ENCODE measurements around the gene ZNF687.
"Not testable (repeated sequence)": the region's sequence is repeated elsewhere in the genome, so short reads cannot be mapped to it uniquely, and the experiment has no call there.

ZNF687 gene

GRCh38 chr1:151267760-151268159 lies 14.3 kb upstream of the ZNF687 start:
- TF ChIP-seq EZH2phosphoT487 (IDR thresholded peaks at IDR 0.05; ENCODE audit: borderline replicate concordance, low read length) (no peak), CTCF (IDR thresholded peaks at IDR 0.05; ENCODE audit: low read depth, low read length, poor library complexity, severe bottlenecking) (no peak)
- Histone ChIP-seq H3K4me2 (ENCODE audit: low read length) (no peak overlapping the region), H3K4me3 (ENCODE audit: low read length) (no peak overlapping the region), H3K27me3 (ENCODE audit: control insufficient read depth, low read length) (no peaks in the 10 kb centered on the region), H3F3A (ENCODE audit: control insufficient read depth, insufficient read depth) (no peaks in the 10 kb centered on the region), H3K4me1 (ENCODE audit: control insufficient read depth, low read length) (no peaks in the 10 kb centered on the region), H3K36me3 (ENCODE audit: control insufficient read depth, low read length) (peaks cover 49% of the 10 kb centered on the region), H3K27ac (ENCODE audit: low read depth, low read length) (no peak overlapping the region), H4K20me1 (ENCODE audit: control insufficient read depth, insufficient read depth, low read depth, low read length) (no peaks in the 10 kb centered on the region), H3K79me2 (ENCODE audit: control insufficient read depth, low read length) (no peaks in the 10 kb centered on the region), H3K9me3 (ENCODE audit: control insufficient read depth, insufficient read depth, low read length) (no peaks in the 10 kb centered on the region), H3K9me2 (replicated peaks; ENCODE audit: control insufficient read depth, low read length) (no peaks in the 10 kb centered on the region)

- Histone ChIP-seq H3F3A (ENCODE audit: control insufficient read depth, insufficient read depth) (0 out of 2 replicates have a peak, but pooled peaks cover 3% of the 10 kb centered on the region), H3K4me1 (ENCODE audit: control insufficient read depth, low read length) (peaks cover 18% of the 10 kb centered on the region), H3K36me3 (ENCODE audit: control insufficient read depth, low read length) (peaks cover 8% of the 10 kb centered on the region; the same call in 1 of the 2 replicates), H3K9me3 (ENCODE audit: control insufficient read depth, insufficient read depth, low read length) (no peaks in the 10 kb centered on the region), H3K4me3 (ENCODE audit: low read length) (no peak overlapping the region), H4K20me1 (ENCODE audit: control insufficient read depth, insufficient read depth, low read depth, low read length) (no peaks in the 10 kb centered on the region), H3K9me2 (replicated peaks; ENCODE audit: control insufficient read depth, low read length) (no peaks in the 10 kb centered on the region), H3K4me2 (ENCODE audit: low read length) (no peak overlapping the region), H3K27ac (ENCODE audit: low read depth, low read length) (no peak overlapping the region), H3K27me3 (ENCODE audit: control insufficient read depth, low read length) (no peaks in the 10 kb centered on the region), H3K79me2 (ENCODE audit: control insufficient read depth, low read length) (no peaks in the 10 kb centered on the region)
- TF ChIP-seq EZH2phosphoT487 (IDR thresholded peaks at IDR 0.05; ENCODE audit: borderline replicate concordance, low read length) = no peak
- no peak for TF ChIP-seq CTCF (IDR thresholded peaks at IDR 0.05; ENCODE audit: low read depth, low read length, poor library complexity, severe bottlenecking)
Observed at GRCh38 chr1:151273924-151274466, 8.1 kb upstream of the ZNF687 start.

- H3K4me3 ChIP-seq (ENCODE audit: low read length); H3K27ac ChIP-seq (ENCODE audit: low read depth, low read length); H3K27me3 ChIP-seq (ENCODE audit: control insufficient read depth, low read length); H3K79me2 ChIP-seq (ENCODE audit: control insufficient read depth, low read length); H3F3A ChIP-seq (ENCODE audit: control insufficient read depth, insufficient read depth); H3K9me2 ChIP-seq (replicated peaks; ENCODE audit: control insufficient read depth, low read length); H3K4me2 ChIP-seq (ENCODE audit: low read length); H3K9me3 ChIP-seq (ENCODE audit: control insufficient read depth, insufficient read depth, low read length); H4K20me1 ChIP-seq (ENCODE audit: control insufficient read depth, insufficient read depth, low read depth, low read length); H3K36me3 ChIP-seq (ENCODE audit: control insufficient read depth, low read length): not testable (repeated sequence)
- H3K4me1 ChIP-seq (ENCODE audit: control insufficient read depth, low read length) = peaks cover 18% of the 10 kb centered on the region
Observed at GRCh38 chr1:151275341-151275740, 6.8 kb upstream of the ZNF687 start.

GRCh38 chr1:151277249-151277648 lies 4.8 kb upstream of the ZNF687 start:
- Histone ChIP-seq H3K27ac (ENCODE audit: low read depth, low read length) (peak overlapping the region; percentile 22; the same call in 1 of the 2 replicates), H3K27me3 (ENCODE audit: control insufficient read depth, low read length) (no peaks in the 10 kb centered on the region), H3K4me1 (ENCODE audit: control insufficient read depth, low read length) (peaks cover 22% of the 10 kb centered on the region), H3K9me2 (replicated peaks; ENCODE audit: control insufficient read depth, low read length) (no peaks in the 10 kb centered on the region), H3K36me3 (ENCODE audit: control insufficient read depth, low read length) (peaks cover 7% of the 10 kb centered on the region), H4K20me1 (ENCODE audit: control insufficient read depth, insufficient read depth, low read depth, low read length) (no peaks in the 10 kb centered on the region), H3K79me2 (ENCODE audit: control insufficient read depth, low read length) (peaks cover 4% of the 10 kb centered on the region), H3K9me3 (ENCODE audit: control insufficient read depth, insufficient read depth, low read length) (no peaks in the 10 kb centered on the region), H3F3A (ENCODE audit: control insufficient read depth, insufficient read depth) (0 out of 2 replicates have a peak, but pooled peaks cover 6% of the 10 kb centered on the region), H3K4me3 (ENCODE audit: low read length) (peak overlapping the region; percentile 40), H3K4me2 (ENCODE audit: low read length) (peak overlapping the region; percentile 67)
- TF ChIP-seq EZH2phosphoT487 (IDR thresholded peaks at IDR 0.05; ENCODE audit: borderline replicate concordance, low read length) (no peak), CTCF (IDR thresholded peaks at IDR 0.05; ENCODE audit: low read depth, low read length, poor library complexity, severe bottlenecking) (no peak)

Data from DOHH2 (cell line).